GM18508 (cell line): ENCODE measurements around the gene WEE1.

Experiments used
- ATAC-seq: cut with Tn5 transposase; IDR thresholded peaks from one replicate; pipeline ENCODE4 v1.9.1; 2021; ENCODE audit warnings: moderate number of reproducible peaks; ENCODE audit not compliant: insufficient read depth, unreplicated experiment

The WEE1 gene

DNA sequence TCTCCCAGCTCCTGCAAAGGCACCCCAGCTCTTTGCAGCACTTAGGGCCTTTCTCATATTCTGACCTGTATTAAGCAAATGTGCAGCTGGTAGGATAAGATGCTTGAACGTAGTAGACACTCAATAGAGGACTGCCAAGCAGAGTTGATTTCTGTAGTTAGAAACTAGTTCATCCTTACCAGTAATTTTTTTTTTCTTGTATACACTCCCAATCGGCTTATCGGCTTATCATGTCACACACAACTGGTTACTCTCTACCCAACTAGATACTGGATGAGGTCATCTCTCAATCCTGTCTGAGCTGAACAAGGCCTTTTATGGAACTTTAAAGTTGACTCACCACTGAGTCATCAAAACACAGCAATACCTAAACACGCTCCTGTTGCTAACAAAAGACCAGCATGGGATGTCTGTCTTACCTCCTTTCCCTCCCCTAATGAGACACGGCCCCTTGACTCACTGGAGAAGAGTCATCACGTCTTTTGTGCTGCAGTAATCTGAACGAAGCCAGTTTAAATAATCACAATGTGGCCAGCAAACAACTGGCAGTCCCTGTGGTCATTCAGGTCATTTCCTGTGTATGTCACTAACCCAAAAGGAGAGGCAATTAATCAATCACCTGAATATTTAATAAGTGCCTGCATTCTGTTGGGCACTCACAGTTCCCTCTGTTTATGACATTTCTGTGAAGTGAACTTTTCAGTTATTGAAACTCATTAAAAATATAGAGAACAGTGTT lies 7.5 kb upstream of the WEE1 start:
- peak; percentile 68 for ATAC-seq

DNA sequence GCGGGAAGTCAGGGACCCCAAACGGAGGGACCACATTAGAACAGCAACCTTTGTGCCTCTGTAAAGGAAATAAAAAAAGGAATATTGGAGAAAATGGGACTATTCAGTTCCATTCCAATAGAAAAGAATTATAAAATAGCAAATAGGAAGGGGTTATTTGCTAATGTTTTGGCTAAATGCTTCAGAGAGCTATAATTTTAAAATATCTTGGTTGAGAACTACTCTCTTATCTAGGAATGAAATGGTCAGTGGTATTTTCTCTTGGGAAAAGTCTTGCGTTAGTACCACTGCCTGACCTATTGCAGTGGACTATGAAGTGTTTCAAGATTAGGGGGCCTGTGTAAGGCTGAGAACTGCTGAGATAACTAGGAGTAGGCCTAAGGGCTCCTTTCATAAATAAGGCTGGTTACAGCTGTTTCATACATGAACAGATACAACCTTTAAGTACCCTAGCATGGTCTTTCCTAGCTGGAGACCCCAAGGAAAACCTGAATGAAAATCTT lies 6.9 kb upstream of the WEE1 start:
- no peak for ATAC-seq

DNA sequence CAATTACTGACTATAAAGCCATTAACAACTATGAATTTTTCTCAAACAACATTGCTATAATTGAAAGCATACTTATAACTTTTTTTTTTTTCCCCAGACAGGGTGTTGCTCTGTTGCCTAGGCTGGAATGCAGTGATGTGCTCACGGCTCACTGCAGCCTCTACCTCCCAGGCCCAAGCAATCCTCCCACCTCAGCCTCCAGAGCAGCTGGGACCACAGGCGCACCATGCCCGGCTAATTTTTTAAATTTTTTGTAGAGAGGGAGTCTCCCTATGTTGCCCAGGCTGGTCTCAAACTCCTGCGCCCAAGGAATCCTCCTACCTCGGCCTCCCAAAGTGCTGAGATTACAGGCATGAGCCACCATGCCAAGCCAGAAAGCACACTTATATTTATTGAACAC lies 6.1 kb upstream of the WEE1 start:
- no peak for ATAC-seq

DNA sequence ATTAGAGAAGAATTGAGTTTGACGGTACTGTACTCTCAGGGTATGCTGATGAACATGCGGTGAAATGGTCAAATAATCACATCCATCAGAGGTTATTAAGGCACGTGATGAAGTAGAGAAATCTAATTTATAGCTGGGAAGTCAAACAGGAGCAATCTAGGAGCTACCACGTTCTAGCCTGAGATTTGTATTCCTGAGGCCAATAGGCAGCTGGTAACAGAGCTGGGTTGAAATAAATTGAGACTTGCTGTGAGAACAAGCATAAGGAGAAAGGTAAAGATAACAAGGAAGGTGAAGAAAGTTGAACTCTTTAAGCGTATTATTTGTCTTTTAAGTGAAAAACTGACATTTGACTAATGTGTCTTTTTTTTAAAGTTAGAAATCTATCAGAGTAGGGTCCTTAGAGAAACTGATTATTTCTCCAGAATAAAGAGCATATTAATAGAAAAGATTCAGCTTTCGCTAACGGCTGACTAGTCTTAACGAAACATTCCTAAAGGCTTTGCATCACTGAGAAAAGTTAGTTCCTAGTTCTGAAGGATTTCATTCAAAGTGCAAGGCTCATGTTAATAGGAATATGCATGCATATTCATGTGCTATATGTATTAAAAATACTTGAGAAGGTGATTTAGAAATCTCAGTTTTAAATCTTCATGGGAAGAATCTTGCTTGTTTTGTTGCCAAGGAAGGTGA lies 5.2 kb upstream of the WEE1 start:
- no peak for ATAC-seq

DNA sequence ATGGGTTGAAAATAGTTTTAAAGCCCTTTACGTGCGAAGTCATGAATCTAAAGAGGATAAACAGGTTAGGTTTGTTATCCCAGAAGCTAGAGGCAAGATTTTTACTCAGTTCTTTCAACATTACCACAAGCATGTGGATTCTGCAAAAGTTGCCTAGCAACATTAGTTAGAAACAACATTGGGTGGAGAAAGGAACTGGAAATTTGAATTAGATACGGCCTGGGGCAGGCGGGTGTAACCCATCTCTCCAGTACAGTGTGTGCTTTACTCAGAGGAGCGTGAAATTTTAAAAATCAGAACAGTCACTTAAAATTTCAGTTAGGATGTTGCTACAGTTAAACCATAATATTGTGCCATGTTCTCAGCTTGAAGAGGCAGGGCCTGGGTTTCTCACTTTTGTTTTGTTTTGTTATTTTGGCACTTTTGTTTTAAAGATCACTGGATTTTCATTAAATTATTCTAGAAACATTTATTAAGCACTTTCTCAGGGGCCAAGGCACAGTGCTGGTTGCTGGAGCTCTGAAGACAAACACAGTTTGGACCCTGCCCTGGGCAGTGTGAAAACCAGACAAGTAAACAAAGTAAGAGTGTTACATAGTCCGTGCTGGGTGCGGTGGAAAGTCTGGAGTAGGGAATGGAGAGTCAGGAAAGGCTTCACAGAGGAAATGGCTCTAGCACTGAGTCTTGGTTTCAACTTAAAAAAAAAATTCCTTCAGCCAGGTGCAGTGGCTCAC lies 4.4 kb upstream of the WEE1 start:
- ATAC-seq: no peak

DNA sequence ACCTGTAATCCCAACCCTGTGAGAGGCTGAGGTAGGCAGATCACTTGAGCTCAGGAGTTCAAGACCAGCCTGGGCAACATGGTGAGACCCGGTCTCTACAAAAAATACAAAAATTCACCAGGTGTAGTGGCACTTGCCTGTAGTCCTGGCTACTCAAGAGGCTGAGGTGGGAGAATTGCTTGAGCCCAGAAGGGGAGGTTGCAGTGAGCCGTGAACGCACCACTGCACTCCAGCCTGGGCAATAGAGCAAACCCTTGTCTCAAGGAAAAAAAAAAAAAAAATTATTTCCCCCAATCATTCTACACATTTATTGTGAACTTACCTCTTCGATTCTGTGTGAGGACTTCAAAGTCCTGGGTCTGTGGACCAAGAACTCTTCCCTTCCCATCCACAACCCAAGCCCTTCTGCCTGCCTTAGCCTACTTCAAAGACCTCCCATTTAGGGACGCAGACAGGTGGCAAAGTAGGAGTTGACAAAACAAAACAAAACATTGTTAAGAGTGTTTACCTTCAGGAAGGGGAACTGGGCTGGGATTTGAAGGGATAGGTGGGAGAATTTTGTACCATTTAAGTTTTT lies 3.8 kb upstream of the WEE1 start:
- no peak for ATAC-seq

DNA sequence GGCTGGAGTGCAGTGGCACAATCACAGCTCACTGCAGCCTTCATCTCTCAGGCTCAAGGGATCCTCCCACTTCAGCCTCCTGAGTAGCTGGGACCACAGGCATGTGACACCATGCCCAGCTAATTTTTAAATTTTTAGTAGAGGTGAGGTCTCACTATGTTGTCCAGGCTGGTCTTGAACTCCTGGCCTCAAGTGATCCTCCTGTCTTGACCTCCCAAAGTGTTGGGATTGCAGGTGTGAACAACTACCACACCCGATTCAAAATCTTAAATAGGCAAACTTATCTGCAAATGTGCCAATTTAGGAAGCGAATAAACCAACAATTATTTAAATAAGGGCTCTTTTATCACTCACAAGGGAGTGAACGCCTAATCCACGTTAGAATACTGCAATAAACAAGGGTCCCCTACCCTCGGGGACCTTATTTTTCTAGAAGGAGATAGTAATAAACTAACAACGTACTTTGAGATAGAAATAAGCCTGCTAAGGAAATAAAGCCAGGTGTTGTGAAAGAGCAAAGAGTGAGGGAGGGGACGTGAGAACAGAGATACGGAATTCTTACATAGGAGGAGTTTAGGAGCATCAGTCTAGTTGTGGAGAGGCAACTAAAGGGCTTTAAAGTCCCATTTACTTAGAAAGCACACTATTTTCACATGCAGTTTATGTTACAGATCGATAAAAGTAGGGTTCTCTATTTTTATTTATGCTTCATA lies 3.0 kb upstream of the WEE1 start:
- no peak for ATAC-seq

DNA sequence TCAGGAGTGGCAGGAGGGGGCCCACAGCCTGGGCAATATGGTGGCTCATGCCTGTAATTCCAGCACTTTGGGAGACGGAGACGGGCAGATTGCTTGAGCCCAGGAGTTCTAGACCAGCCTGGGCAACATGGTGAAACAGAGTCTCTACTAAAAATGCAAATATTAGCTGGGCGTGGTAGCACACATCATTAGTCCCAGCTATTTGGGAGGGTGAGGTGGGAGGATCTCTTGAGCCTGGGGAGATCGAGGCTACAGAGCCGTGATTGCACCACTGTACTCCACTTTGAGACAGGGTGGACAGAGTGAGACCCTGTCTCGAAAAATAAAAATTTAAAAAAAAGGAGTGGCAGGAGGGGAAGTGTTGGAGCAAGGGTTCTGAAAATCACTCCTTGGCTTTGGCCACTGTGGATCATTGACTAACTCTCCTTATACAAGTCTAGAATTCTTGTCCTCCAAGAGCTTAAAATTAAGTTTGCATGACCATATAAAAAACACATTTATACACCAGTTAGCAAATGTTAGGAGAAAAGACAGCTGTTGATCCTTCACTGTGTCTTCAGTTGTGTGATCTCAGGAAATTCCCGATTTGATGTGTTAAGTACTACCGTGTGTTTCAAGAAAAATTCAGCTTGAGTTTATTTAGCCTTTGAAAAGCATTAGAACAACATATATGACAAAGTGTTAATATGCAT lies 2.3 kb upstream of the WEE1 start:
- no peak for ATAC-seq

DNA sequence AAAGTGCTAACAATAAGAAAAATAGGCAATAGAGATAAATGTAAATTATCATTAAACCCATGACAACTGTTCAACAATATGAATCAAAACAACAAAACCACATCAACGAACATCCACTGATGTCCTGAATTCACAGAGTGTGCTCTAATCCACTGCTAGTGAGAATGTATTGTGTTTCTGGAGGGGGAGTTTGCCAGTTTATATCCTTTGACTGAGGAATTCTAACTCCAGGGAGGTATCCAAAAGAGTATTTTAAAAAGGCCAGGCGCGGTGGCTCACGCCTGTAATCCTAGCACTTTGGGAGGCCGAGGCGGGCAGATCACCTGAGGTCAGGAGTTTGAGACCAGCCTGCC lies 1.7 kb upstream of the WEE1 start:
- no peak for ATAC-seq

DNA sequence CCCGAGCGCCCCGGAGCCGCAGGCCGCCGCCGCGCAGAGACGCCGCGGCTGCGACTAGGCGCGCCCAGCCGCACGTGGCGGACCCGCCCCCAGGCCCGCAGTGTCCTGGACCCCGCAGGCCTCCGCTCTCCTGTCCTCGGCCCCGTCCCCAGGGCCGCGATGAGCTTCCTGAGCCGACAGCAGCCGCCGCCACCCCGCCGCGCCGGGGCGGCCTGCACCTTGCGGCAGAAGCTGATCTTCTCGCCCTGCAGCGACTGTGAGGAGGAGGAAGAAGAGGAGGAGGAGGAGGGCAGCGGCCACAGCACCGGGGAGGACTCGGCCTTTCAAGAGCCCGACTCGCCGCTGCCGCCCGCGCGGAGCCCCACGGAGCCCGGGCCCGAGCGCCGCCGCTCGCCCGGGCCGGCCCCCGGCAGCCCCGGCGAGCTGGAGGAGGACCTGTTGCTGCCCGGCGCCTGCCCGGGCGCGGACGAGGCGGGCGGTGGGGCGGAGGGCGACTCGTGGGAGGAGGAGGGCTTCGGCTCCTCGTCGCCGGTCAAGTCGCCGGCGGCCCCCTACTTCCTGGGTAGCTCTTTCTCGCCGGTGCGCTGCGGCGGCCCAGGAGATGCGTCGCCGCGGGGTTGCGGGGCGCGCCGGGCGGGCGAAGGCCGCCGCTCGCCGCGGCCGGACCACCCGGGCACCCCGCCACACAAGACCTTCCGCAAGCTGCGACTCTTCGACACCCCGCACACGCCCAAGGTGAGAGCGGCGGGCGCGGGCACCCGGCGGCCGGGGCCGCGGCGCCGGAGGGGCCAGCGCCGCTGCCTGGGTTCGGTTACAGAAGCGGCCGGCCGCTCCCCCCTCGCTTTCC lies 528 bp downstream of the WEE1 start:
- no peak for ATAC-seq

DNA sequence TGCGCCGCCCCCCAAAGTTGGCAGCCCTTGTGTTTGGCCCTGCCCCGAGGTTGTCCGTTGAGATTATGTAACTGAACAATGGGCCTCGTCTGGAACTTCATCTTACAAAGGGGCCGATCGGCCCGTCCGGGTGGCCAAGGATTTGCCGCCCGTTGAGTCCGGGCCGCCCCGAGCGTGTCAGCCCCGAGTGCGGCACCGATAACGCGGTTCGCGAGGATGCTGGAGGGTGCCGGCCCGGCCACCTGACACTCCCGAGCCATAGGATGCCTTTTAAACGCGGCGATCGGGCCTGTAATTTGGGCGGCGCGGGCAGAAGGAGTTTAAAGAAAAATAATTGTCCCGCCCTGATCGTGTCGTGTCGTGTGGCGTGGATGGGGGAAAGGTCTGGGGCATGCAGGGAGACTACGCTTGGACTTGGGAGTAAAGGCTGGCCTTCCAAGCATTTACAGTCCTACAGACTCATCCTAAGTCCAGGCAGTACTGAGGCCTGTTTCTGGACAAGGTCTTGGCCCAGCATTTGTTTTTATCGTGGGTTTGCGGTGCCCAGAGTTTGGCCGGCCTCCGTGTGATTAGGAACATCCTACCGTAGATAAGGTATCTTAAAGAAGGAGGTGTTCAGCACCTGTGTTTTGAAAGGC lies 1.3 kb downstream of the WEE1 start:
- no peak for ATAC-seq

DNA sequence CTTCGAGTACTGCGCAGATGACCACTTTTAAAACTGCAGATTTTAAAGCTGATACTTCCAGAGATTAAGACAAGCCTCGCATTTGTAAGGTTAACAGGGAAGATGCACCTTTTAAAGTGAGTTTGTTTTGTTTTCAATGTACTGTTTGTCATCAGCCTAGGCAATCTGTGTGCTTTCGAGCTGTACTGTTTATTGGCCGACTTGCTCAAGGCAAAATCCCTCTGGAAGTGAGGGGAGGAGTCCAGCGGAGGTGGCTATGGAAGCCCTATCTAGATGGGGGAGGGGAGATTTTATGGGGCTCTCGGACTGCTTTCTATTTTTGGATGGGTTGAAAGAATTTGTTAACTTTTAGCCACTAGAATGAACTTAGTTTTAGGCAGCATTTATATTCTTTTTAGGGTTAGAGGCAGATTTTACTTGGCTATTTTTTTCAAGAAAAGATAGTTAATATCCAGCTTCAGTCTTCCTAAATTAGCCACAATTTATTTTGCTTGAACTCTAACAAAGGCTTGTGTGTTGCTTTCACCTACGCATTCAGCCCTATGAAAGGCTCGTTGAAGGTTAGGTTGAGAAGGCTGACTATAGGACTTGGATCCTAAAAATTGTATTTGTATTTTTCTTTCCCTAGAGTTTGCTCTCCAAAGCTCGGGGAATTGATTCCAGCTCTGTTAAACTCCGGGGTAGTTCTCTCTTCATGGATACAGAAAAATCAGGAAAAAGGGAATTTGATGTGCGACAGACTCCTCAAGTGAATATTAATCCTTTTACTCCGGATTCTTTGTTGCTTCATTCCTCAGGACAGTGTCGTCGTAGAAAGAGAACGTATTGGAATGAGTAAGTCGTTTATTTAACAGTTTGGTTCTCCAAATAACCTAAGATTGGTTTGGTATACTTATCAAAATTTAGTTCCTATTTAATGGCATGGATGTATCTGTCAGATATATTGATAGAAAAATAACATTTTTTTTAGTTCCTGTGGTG lies 2.1 kb downstream of the WEE1 start:
- no peak for ATAC-seq

DNA sequence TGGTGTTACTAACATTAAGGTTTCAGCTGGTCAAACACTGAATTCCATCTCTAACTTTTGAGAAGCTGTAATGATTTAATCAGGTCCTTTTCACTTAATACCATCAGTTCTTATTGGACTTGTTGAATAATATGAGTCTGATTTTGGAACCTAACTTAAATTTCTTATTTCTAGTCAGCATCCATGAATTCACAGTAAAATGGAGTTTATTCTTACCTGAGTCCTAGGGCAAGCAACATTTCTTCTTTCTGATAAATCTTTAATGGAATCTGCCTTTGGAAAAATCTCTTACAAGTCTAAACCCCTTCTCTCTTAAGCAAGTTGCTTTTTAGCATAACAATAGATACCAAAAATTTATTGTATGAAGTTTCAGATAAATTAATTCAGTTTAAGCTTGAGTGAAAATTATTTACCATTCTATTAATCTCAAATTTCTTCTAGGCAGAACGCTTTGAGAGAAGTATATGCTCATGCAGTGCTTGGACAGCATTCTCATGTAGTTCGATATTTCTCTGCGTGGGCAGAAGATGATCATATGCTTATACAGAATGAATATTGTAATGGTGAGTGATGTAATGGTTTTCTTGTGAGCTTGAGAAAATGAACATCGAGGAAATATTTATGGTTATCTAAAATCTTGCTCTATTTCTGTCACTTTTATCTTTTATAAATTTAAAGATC lies 3.4 kb downstream of the WEE1 start:
- no peak for ATAC-seq

DNA sequence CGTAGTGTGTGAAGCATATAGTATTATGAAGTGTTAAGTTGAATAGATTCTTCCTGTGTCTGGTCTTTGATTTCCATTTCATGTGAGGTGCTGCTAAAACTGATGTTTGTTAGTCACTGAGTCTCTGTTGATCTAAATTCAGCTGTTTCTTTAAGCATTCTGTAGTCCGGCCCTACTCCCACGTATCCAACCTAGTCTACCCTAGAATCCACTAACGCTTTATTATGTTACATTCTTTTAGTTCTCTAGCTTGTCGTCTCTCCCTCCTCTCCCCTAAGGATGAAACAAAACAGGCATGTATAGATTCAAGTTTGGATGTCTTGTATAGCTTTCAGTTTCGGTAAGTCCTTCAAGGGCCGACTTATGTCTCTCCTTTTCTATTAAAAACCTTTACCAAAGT lies 4.1 kb downstream of the WEE1 start:
- ATAC-seq: no peak

DNA sequence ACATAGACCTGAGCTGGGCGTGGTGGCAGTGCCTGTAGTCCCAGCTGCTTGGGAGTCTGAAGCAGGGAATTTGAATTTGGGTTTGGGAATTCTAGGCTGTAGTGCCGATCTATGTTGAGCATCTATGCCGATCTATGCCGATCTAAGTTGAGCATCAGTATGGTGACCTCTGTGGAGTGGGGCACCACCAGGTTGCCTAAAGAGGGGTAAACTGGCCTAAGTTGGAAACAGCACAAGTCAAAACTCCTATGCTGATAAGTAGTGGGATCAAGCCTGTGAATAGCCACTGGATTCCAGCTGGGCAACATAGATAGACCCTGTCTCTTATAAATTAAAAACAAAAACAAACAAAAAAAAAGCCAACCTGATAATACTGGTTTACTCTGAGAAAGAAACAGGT lies 7.4 kb downstream of the WEE1 start:
- no peak for ATAC-seq

DNA sequence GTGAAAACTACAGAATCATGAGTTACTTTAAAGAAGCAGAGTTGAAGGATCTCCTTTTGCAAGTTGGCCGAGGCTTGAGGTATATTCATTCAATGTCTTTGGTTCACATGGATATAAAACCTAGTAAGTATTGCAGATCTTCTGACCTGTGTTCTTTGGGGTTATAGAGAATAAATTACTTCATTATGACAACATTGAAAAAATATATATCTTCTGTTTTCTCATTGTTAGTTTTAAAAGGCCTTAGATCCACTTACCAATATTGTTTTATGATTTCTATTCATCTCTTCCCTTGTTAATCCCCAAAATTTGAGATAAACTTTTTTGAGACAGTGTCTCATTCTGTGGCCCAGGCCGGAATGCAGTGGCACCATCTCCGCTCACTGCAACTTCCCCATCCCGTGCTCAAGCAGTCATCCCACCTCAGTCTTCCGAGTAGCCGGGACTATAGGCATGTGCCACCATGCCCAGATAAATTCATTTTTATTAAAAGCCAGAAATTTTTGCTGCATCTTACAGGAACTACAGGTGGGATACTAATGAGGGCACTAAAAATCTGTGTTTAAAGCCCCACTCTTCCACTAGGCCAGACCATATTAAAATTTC lies 8.2 kb downstream of the WEE1 start:
- no peak for ATAC-seq
